ENCODE data around the gene MPPED2.

The MPPED2 gene

DNA sequence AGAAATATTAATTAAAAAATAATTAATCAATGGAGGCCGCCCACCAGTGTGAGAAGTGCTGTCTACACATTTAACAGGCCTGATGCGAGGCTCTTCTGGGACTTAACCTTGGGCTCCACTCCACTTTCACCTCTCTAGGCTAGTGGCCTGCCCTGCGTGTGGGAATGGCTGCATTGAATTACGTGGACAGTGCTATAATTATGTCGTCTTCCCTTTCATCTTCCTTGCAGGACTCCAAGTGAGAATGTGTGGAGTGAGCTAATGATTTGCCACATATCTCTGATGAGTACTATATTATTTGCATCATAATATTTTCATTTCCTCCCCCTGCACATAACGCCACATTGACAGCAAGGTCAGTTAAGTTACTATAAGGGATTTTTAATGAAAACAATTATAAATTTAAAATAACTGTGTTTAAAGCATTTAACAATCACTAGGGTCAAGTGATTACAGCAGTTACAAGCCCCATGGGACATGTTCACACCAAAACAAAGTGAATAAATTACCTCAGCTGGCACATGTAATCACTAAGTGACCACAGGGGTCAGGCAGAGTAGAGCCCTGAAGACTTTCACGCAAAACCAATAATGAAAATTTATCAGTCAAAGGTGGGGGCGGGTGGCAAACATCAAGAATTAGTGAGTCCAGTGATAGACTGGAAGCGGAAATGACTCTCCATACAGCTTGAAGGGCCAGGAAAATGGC, 63.5 kb downstream of the MPPED2 start:
- no peak for DNase-seq

DNA sequence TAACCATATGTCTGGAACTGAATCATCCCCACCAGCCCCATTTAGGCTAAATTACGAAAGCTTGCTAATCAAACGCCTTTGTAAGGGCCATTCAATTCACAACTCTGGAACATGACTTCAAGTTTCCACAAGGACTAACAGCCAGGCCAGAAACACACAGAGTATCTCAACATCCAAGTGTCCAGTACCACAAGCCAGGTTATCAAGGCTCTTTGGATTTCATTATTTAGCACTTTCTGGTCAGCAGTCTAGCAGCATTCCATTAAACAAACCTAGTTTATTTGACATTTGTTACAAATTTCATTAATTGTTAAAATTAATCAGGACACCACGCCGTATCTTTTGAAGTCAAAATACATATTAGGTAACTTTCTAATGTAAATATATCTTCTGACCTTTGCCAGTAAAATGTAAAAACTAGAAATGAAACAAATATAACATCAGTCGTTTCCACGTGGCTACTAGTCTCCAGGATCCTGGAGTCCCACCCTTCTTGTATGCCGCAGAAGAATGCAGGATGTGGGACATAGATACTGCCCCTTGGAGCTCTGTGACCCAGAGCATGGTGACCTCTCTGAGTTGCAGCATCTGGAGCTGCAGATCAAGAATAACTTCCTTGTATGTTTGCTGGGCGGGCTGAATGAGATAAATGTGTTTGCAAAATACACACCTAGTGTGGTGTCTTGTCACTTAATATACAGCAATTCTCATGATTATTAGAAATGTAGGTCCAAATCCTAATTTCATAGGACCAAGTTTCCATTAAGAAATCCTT, 64.7 kb downstream of the MPPED2 start:
- DNase-seq: no peak

DNA sequence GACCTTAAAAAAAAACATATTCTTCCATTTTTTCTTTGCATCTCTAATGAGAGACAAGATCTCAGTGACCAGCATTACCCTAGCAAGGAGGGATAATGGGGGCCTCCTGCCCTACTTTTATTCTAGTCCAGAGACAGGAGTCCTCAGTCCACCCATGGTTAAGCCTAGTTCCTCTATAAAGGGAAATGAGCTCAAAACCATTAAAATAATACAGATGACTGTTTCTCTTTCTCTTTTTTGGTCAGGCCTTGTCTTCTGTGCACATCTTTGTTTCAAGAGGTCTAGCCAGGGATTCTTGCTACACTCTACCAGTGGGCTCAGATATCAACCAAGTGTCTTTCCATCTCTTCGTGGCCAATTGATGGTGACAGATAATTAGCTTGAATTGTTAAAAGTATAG, 73.1 kb downstream of the MPPED2 start:
- no peak for DNase-seq

DNA sequence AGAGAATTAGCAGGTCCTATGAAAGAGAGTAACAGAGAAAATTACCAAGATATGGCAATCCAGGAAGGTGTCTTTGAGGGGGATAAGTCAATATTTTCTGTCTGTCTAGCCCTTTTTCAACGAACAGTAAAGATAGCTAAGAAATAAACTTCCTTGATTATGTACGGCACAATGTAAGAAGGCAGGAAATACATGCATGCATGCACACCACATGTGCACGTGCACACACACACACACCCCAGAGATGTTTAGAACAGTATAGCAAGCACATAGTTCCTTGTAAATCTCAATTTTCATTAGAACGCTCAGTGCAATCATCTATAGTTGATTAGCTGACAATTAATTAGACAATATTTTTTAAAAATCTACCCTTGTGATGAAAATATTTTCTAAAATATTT, 74.7 kb downstream of the MPPED2 start:
- DNase-seq: no peak

DNA sequence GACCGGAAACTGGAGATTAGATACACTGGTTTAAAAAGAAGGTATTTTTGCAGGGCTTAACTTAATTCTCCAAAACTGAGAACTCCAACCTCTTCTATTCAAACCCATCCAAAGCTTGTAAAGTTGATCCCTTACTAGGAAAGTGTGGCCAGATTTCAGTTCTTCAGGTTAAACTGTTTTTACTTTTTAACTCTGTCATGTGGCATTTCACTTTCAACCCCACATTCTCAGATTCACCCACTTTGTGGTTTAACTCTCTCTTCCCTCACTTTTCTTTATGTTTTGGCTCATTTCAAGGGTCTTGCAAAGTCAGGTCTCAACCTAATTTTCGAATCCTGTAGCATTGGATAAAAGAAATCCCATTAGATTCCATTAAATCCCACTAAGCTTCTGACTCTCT, 75.4 kb downstream of the MPPED2 start:
- no peak for DNase-seq

DNA sequence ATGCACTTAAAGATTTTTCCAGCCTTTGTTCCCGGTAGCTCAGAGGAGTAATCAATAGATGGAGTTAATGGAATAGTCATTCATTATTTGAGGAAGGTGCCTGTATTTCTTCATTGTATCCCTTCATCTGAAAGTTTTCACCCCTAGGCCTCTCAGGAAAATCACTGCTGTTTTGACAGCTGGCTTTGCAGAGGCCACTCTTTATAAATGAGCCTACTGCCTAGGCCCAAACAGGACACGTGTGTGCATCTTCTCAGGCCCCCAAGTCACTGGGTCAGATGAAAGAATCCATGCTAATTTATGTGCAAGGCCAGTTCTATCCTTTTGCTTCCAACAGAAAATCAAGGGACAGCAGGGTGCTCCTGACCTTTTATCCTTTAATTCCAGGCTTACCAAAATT, 76.8 kb downstream of the MPPED2 start:
- DNase-seq: no peak

DNA sequence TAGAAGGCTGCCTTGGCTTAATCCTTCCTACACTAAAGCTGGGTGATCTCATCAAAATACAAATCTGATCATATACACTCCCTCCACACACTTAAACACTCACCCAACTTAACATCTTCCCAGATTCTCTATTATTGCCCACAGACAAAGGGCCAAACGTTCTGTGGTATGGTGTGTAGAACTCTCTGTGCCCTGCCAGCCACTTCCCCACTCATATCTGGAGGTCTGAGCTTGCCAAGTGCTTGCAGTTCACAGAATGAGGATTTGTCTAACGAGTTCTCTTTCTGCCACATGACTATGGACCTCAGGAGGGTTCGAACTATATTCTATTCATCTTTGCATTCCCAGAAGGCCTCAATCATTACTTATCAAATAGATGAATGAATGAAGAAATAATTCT, 77.6 kb downstream of the MPPED2 start:
- DNase-seq: no peak

DNA sequence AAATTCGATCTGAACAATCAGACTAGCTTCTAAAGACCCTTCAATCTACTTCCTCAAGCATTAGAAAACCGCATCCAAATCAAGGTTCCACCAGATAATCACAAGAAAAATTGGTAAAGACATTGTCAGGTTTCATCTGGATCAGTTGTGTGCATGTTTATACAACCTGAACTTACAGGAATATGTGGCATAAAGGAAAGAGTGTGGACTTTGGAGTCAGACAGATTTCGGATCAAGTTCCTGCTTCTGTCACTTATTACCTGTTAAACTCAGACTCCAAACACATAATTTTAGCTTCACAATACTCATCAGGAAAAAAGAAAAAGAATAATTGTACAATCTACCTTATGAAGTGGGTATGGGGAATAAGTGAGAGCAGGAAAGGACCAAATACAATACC, 80.5 kb downstream of the MPPED2 start:
- no peak for DNase-seq

DNA sequence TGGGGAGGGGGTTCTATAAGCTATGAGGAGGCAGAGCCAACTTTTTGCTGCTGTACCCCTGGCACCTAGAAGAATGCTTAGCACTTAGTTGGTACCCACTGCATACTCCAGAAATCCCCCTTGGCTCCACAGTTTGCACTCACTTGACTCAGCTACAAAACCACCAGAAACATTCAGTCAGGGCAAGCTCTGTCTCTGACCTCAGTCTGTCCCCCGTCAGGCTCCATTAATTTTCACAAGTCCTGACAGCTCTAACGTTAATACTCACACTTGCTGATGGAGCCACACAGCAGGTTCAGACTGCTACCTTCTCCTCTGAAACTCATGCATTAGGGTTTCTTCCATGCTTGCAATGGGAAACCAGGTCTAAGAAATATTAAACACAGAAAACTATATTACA, 81.7 kb downstream of the MPPED2 start:
- no peak for DNase-seq

DNA sequence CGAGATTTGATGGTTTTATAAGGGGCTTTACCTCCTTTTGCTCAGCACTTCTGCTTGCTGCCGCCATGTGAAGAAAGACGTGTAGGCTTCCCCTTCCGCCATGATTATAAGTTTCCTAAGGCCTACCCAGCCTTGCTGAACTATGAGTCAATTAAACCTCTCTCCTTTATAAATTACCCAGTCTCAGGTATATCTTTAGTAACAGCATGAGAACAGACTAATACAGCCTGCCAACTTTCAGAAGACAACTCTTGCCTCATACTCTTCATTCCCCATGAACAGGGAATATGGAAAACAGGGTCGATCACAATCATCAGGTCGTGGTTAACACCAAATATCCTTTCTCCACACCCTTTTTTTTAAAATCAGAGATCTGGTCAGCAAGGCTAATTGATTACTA, 83.0 kb downstream of the MPPED2 start:
- no peak for DNase-seq

DNA sequence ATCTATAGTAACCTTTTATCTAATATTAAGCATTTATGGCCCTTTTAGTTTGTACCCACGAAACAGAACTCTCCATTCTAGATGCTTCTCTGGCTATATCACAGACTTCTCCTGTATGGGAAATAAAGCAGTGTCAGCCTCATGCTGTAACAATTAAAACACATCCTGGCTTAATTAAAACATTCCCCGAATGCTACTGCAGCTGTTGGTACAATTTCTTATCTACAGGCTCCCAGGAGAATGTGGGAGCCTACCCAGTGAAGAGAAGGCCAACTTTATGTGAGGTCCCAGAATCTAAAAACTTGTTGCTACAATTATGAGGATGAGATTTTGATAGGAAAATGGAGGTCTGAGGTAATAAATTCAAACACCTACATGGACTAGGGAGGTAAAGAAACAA, 83.8 kb downstream of the MPPED2 start:
- DNase-seq: no peak

DNA sequence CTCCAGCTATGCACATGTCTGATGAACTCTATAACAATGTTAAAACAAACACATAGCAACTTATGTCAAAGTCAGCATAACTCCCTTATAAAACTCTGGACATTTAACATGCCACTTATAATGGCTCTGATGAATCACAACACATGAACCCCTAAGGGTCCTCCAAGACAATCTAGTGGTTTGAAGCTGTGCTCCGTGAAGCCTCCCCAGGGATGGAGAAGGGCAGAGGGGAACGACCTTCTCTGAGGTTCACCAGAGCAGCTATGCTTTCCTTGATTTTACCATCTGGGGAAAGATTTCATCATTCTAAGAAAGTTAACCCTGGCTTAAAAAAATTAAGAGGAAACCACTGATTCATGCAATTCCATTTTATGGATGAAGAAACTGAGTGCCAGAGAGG, 84.4 kb downstream of the MPPED2 start:
- no peak for DNase-seq

DNA sequence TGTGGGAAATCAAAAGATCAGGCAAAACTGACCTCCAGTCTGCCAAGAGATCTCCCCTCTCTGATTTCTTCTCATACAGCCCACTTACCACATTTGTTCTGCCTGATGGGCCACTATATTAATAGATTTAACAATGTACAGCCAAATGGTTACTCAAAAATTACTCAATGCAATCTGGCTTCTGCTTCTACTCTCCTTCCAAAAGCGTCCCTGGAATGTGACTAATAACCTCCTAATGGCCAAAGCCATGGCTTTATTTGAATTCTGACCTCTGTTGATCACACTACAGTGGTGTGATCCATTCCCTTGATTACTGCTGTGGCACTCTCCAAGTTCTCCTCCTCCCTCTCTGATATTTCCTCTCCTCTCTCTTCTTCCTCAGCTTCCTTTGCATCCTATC, 86.2 kb downstream of the MPPED2 start:
- no peak for DNase-seq

DNA sequence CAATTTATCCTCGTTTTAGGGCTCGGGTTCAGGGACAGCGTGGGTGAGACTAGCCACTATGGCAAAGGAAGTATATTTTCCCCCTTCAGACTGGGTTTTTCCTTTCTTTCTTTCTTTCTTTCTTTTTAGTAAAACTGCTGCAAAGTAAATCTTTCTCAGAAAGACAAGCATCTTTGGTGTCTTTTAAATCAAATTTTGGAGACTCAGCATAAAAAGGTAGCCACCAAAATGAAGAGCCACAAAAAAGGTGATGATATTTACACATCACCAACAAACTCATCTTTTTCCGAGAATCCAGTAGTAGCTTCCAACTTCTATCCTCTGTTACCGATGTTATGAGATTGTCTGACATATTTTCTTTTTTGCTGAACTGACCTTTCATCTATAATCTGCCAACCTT, 88.6 kb downstream of the MPPED2 start:
- DNase-seq: no peak

DNA sequence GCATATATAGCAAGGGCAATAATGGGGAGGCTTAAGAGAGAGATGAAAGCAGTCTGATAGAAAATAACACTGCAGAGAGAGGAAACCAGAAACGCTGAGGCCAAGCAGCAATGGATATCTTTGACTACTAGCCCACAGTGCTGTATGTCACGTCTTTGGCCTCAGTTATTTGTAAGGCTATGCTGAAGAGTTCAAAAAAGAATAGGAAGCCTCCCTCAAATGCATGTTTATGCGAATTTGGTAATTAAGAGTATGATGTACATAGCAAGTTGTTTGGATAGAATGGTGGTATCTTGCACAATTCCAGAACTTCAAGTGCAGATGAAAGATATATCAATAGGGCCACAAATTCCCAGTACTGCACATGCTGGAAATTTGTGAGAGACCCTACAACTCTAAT, 89.2 kb downstream of the MPPED2 start:
- DNase-seq: no peak

DNA sequence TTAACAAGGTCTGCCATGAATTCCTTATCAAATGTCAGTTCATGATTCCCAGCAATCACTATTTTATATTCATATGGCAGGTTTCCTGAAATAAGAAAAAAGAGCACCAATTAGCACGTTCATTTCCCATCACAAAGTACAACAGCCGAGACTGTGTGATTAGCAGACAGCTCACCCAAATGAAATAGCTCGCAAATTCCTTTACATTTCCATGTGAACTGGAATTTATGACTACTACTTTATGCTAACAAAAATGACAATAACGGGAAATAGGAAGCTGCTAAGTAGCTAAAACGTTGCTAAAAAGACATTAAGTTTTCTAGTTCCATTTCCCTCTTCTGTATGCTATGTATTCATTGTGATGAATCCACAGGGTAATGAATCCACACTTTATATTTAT, 90.7 kb downstream of the MPPED2 start:
- no peak for DNase-seq

DNA sequence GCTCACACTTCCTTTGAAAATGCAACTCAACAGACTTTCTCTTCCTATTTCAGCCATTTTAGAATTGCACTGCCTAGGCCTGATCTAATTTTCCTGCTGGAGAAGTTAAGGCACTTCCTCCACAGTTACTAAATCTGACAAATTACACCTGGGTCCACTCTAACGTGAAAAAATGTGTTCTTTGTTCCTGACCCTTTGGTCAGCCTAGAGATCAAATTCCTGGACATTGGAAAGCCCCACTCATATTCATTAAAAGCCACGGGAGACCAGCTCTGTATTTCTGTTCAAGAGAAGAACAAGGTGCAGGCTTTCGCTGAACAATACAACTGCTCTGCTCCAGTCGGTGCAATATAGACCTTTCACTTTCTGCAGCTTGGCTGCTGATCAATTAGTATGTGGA, 96.6 kb downstream of the MPPED2 start:
- no peak for DNase-seq

DNA sequence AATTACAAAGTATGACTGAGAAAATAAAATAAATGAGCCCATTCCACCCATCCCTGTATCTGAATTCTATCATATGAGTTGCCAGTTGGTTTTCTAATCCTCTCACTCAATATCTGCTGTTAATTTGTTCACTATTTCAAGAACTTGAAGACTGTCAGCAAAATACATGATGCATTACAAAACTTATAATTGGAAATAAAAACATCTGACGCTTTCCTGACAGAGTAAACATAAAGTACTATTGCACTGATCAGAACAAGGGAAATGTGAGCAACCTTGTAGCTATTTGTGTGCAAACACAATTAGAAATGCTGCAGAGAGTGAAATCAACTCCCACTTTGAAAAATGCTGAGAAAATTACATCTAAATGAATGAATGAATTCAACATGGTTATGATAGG, 97.1 kb downstream of the MPPED2 start:
- no peak for DNase-seq

DNA sequence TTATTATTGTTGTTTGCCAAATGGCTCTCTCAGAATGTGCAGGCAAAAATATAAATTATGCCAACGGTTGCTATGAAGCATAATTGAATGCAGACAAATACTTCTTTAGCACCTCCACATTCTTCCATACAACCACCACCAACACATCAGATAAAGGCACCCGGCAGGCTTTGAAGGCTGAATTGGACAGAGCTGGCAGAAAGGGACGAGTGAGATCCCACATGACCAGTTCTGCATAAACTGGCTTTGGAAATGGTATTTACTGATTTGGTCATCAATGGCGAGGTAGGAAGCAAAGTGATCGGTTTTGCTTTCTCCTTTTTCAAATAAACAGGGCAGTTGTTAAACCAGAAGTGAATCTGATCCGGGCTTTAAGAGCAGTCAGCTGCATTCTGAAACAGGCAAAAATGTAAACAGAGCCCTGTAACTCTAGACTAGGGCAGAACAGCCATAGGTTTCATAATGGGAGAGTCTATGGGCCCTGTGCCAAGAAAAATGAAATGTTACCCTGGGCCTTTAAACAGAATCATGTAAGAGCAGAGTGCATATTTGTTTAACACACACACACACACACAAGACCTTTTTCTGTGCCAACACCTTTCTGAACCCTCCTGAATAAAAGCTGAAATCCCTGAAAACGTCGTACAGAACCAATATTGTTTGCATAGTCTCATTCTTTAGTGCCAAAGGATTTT, 97.7 kb downstream of the MPPED2 start:
- DNase-seq: peak; percentile 45

DNA sequence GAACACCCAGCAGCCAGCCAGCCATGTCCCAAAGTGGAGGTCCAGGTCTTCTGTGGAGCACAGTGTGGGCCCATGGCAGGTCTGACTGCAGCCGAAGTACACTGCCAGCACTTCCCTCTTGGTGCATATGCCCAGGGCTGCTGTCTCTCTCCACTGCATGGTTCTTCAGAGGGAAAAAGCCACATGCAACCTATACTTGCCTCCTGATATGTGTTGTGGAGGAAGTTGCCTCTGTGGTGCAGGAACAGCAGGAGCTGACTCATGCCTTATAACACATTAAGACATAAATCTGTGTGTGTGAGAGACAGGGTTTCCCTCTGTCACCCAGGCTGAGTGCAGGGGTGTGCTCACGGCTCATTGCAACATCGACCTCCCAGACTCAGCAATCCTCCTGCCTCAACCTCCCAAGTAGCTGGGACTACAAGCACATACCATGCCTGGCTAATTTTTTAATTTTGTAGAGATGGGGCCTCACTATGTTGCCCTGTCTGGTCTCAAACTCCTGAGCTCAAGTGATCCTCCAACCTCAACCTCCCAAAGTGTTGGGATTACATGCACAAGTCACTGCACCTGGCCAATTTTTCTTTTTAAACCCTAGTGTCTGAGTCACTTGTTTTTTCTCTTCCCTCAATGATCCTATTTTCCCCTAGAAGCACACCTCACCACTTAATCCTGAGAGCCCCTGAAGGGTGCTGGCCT, 98.8 kb downstream of the MPPED2 start:
- no peak for DNase-seq

DNA sequence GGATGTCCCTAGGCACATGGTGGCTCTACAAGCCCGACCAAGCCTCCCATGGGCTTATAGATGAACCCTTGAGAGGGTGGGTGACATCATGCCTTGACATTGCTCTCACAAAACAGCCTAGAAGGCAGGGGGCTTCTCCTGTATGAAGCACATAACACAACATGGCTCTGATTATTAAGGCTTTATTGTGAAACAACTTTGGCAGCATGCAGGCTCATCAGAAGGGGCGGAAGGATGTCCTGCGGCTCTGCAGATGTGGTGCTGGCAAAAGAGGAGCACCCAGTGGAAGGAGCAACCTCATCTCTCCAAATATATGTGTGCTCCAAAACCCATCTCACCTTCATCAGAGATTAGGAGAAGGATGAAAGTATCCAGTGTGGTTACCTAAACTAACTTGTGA, 100.4 kb downstream of the MPPED2 start:
- DNase-seq: no peak

DNA sequence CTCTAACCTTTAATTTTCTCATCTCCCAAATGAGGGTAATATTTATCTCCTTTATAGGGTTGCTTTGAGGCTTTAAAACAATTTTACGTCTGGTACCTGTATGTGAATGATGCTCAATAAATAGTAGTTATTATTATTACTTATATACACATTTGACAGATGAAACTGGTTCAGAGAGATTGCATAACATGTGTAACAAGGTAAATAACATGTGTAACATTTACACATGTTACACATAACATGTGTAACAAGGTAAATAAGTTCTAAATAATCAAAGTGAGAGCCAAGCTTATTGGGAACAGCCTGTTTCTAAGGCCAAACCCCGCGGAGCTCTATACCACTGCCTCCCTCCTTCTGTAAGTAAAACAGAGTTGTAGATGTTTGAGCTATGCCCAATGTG, 100.9 kb downstream of the MPPED2 start:
- DNase-seq: no peak

DNA sequence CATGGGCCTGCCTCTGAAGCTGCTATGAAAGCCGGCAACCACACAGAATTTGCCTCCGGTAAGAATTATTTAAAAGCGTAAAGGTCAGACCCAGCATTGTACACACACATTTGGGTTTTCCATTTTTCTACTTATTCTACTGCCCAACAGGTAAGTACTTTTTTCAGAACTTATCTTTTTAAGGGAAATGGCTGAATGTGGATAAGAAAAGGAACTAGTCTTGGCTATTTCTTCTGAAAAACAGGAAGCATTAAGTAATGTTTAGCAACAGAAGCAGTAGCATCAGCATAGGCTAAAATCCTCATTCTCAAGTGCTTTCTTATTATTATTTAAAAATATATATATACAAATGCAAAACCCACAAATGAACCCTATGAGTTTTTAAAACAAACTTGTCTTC, 103.1 kb downstream of the MPPED2 start:
- DNase-seq: no peak

DNA sequence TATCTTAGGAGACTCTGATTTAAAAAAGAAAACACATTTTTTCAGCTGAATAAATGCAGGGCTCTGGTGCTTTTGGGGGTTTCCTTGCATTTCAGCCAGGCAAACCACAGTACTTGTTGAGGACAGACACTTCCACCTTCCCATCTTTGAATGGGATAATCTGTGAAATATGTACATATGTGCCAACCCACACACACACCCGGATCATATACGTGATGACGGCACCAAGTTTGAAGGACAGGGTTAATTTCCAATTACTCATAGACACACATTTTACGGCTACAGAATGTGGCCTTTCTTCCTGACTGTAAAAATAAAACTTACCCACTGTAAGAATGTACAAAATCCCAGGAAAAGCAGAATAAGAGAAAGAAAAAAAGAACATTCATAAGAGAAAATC, 104.4 kb downstream of the MPPED2 start:
- DNase-seq: no peak
